Type B pancreatic cell (in vitro differentiated cells): Measurements from ENCODE around the gene RPP21. TPM values are rescaled to one million over a fixed set of nuclear protein-coding genes. Genes with fewer than 3 reads are reported as not detected.

Source experiments
- DNase-seq: peaks from one replicate; pipeline ENCODE4 v3.0.0; 2021; ENCODE audit warnings: mixed read lengths; ENCODE audit not compliant: unreplicated experiment; ENCODE audit errors: extremely low spot score
- H3K27ac Mint-ChIP-seq: 2 replicates; pipeline ENCODE4 v1.8.0; 2021; ENCODE audit warnings: mild to moderate bottlenecking, mixed read lengths
- H3K27me3 Mint-ChIP-seq: 2 replicates; pipeline ENCODE4 v1.8.0; 2021; ENCODE audit warnings: mixed read lengths
- H3K36me3 Mint-ChIP-seq: 2 replicates; pipeline ENCODE4 v1.8.0; 2021; ENCODE audit warnings: mixed read lengths
- H3K4me1 Mint-ChIP-seq: one replicate; pipeline ENCODE4 v1.8.0; 2021; ENCODE audit warnings: mixed read lengths; ENCODE audit not compliant: unreplicated experiment
- H3K4me3 Mint-ChIP-seq: 2 replicates; pipeline ENCODE4 v1.8.0; 2021; ENCODE audit warnings: mild to moderate bottlenecking, mixed read lengths
- H3K9me3 Mint-ChIP-seq: 2 replicates; pipeline ENCODE4 v1.8.0; 2021; ENCODE audit warnings: mixed read lengths
- CTCF ChIP-seq: fragments of 200-600 bp; sonication (generic); conservative IDR thresholded peaks from 2 replicates; pipeline ENCODE4 v1.5.0; 2021; ENCODE audit warnings: antibody characterized with exemption, mild to moderate bottlenecking
- total RNA-seq: library from RNA; stranded (reverse); gene quantifications from 2 replicates; pipeline ENCODE4 v1.2.1, GENCODE V29; 2021; ENCODE audit warnings: low replicate concordance

Gene RPP21
- total RNA-seq, 1 donor from 2014 or later = 49.6 TPM

DNA sequence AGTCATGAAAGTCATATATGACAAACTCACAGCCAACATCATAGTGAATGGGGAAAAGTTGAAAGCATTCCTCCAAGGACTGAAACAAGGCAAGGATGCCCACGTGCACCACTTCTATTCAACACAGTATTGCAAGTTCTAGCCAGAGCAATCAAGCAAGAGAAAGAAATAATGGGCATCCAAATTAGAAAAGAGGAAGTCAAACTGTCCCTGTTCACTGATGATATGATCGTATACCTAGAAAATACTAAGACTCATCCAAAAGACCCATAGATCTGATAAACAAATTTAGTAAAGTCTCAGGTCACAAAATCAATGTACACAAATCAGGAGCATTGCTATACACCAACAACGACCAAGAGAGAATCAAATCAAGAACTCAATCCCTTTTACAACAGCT is 41.2 kb downstream of the RPP21 start:
- no peak for DNase-seq
- H3K4me3 Mint-ChIP-seq = no peak overlapping the region
- no peaks in the 10 kb centered on the region for H3K36me3 Mint-ChIP-seq
- no peak for TF ChIP-seq CTCF
- H3K27me3 Mint-ChIP-seq = peaks cover 81% of the 10 kb centered on the region
- no peak overlapping the region for H3K27ac Mint-ChIP-seq
- H3K4me1 Mint-ChIP-seq = no peaks in the 10 kb centered on the region
- H3K9me3 Mint-ChIP-seq = no peaks in the 10 kb centered on the region

DNA sequence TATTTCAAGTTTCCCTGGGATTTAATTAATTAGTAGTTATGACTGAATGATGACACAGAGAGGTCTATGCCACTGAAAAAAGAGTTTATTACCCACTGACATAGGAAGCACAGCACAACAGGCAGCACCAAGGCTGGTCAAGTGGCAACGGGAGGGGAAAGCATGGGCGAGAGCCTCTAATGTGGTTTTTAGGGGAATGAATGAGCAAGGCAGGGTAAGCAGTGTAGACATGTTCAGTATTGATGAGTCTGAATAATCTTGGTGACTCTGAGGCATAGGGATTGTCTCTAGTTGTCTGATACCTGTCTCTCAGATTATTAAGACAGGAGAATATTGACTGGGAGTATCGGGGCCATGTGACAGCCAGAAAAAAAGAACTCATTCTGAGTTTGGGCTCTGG is 46.3 kb downstream of the RPP21 start:
- no peaks in the 10 kb centered on the region for H3K36me3 Mint-ChIP-seq
- H3K9me3 Mint-ChIP-seq = no peaks in the 10 kb centered on the region
- peaks cover 81% of the 10 kb centered on the region for H3K27me3 Mint-ChIP-seq
- H3K4me1 Mint-ChIP-seq = no peaks in the 10 kb centered on the region
- no peak overlapping the region for H3K4me3 Mint-ChIP-seq
- TF ChIP-seq CTCF = no peak
- DNase-seq = no peak
- no peak overlapping the region for H3K27ac Mint-ChIP-seq

- H3K27ac Mint-ChIP-seq = no peak overlapping the region
- DNase-seq = no peak
- H3K4me3 Mint-ChIP-seq = no peak overlapping the region
- H3K9me3 Mint-ChIP-seq = no peaks in the 10 kb centered on the region
- no peaks in the 10 kb centered on the region for H3K4me1 Mint-ChIP-seq
- H3K36me3 Mint-ChIP-seq = no peaks in the 10 kb centered on the region
- H3K27me3 Mint-ChIP-seq = peaks cover 82% of the 10 kb centered on the region
- no peak for TF ChIP-seq CTCF
Observed at GRCh38 chr6:30394139-30394538, 49.2 kb downstream of the RPP21 start.

Other genes starting within 250 kb of the RPP21 start
- gene TRIM31, start 232.1 kb upstream of the RPP21 start, total RNA-seq = 1.8 and 3.8 TPM in 2 replicates
- 0.17 TPM in 1 of 2 replicates, not detected in the other for gene TRIM40, start 209.0 kb upstream of the RPP21 start, total RNA-seq
- gene TRIM10, start 183.9 kb upstream of the RPP21 start, total RNA-seq = 0.17 TPM in 1 of 2 replicates, not detected in the other
- gene TRIM15, start 181.6 kb upstream of the RPP21 start, total RNA-seq = 0.92 and 1.4 TPM in 2 replicates
- gene TRIM26, start 131.8 kb upstream of the RPP21 start, total RNA-seq = 46.3 and 76.5 TPM in 2 replicates
- gene TRIM39, start 18.2 kb upstream of the RPP21 start, total RNA-seq = 13.7 and 16.4 TPM in 2 replicates
- gene HLA-E, start 144.4 kb downstream of the RPP21 start, total RNA-seq = 50.8 and 109 TPM in 2 replicates
- 59.3 and 67.1 TPM in 2 replicates for gene GNL1, start 211.3 kb downstream of the RPP21 start, total RNA-seq
- gene PRR3, start 212.1 kb downstream of the RPP21 start, total RNA-seq = 10.7 and 32.5 TPM in 2 replicates
- 64.2 and 69.2 TPM in 2 replicates for gene ABCF1, start 226.3 kb downstream of the RPP21 start, total RNA-seq